Fibroblast of the aortic adventitia (primary cell): Measurements from ENCODE around the gene FHOD1. TPM values are rescaled to one million over a fixed set of nuclear protein-coding genes. Genes with fewer than 3 reads are reported as not detected.

ENCODE experiments used
- DNase-seq: peaks from one replicate; pipeline ENCODE4 v3.0.0-alpha.2; 2010; ENCODE audit warnings: low read depth
- H3K4me3 ChIP-seq: 2 replicates; pipeline ENCODE4 v1.5.1; 2011; ENCODE audit warnings: low read depth, mild to moderate bottlenecking, control low read depth, low read length, moderate library complexity
- CTCF ChIP-seq: IDR thresholded peaks from 2 replicates; pipeline ENCODE4 v1.5.1; 2011; ENCODE audit warnings: mild to moderate bottlenecking, low read length, control low read depth, inconsistent platforms; ENCODE audit not compliant: insufficient read depth
- total RNA-seq: library from RNA; depleted of rRNA; stranded (reverse); fragments of >200 nt; gene quantifications from 2 replicates; pipeline ENCODE4 v1.2.3, GENCODE V29; 2012; ENCODE audit warnings: low replicate concordance

The FHOD1 gene
- total RNA-seq, 1 donor = 14.1 TPM

DNA sequence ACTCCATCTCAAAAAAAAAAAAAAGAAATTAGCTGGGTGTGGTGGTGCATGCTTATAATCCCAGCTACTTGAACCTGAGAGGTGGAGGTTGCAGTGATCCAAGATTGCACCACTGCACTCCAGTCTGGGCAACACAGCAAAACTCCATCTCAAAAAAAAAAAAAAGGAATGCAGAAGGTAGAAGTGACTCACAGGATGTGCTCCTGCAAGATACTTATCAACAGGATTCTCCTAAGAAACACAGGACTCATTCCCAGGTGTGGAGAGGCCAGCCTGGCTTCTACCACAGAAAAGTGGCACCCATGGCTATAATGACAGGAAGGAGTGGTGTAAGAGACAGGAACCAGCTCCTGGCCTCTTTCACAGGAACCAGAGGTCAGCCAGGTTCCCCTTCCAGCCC, 34.5 kb downstream of the FHOD1 start:
- no peak for DNase-seq
- no peak for TF ChIP-seq CTCF
- no peak overlapping the region for H3K4me3 ChIP-seq

DNA sequence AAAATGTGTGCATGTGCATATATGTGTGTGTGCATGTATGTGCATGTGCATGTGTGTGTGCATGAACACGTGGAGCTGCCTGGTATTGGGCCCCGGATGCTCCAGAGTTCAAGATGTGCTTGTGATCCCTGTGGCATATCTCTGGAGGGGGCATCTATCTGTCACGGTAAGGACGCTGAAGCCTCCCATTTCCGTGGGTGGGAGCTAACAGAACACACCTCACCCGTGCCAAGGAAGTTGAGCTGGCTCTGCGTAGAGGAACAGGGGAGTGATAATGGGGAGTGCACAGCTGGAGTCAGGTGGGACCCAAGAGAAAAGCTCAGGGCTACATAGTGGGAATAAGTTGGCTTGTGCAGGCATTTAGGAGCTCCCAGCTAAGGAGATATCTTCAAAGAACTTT, 35.6 kb downstream of the FHOD1 start:
- DNase-seq = no peak
- no peak overlapping the region for H3K4me3 ChIP-seq
- TF ChIP-seq CTCF = no peak

GRCh38 chr16:67210069-67210937, 37.0 kb downstream of the FHOD1 start:
- DNase-seq = no peak
- no peak overlapping the region for H3K4me3 ChIP-seq
- no peak for TF ChIP-seq CTCF

- DNase-seq = no peak
- H3K4me3 ChIP-seq = no peak overlapping the region
- no peak for TF ChIP-seq CTCF
These were observed 37.7 kb downstream of the FHOD1 start for GRCh38 chr16:67209565-67209964.

- no peak for DNase-seq
- no peak overlapping the region for H3K4me3 ChIP-seq
- TF ChIP-seq CTCF = no peak
These were observed 39.0 kb downstream of the FHOD1 start for GRCh38 chr16:67208154-67208896.

GRCh38 chr16:67207249-67208091, 39.8 kb downstream of the FHOD1 start:
- no peak for TF ChIP-seq CTCF
- H3K4me3 ChIP-seq = no peak overlapping the region
- DNase-seq = no peak
